Stomach (tissue), 9 donors: ENCODE results near the gene RBM47. TPM values are rescaled to one million over a fixed set of nuclear protein-coding genes. Genes with fewer than 3 reads are reported as not detected.
"Not testable (repeated sequence)": the region's sequence is repeated elsewhere in the genome, so short reads cannot be mapped to it uniquely, and the experiment has no call there.

Source experiments
- DNase-seq, 2 donors: peaks; one replicate each; pipeline versions ENCODE4 v3.0.0 to v3.0.0-alpha.2; 2013 to 2019
- H3K27ac ChIP-seq, 5 donors: fragments of 200-600 bp in 4 of 5; sonication (generic) in 4 of 5; one replicate each; pipeline ENCODE4 v1.5.1; 2013 to 2019; ENCODE audit warnings: mild to moderate bottlenecking in 1 of 5, moderate library complexity in 1 of 5
- H3K27me3 ChIP-seq, 3 donors: fragments of 200-600 bp; sonication (generic); one replicate each; pipeline ENCODE4 v1.5.1; 2017 to 2019; ENCODE audit warnings: mixed run types in 1 of 3
- H3K36me3 ChIP-seq, 4 donors: fragments of 200-600 bp; sonication (generic); 1 replicate in 3 of 4; 2 replicates in 1 of 4; pipeline ENCODE4 v1.5.1; 2016 to 2019
- H3K4me1 ChIP-seq, 4 donors: fragments of 200-600 bp; sonication (generic); one replicate each; pipeline ENCODE4 v1.5.1; 2016 to 2019
- H3K4me3 ChIP-seq, 4 donors: fragments of 200-600 bp; sonication (generic) in 3 of 4; one replicate each; pipeline ENCODE4 v1.5.1; 2016 to 2019; ENCODE audit warnings: mild to moderate bottlenecking in 1 of 4
- H3K9me3 ChIP-seq, 4 donors: fragments of 200-600 bp; sonication (generic); one replicate each; pipeline ENCODE4 v1.5.1; 2016 to 2019
- CTCF ChIP-seq, 7 experiments: fragments of 450-650 bp in 4 of 7; fragments of 200-600 bp in 3 of 7; sonication (generic) in 3 of 7; IDR thresholded peaks; one replicate each; pipeline ENCODE4 v1.5.1; 2016 to 2019; ENCODE audit warnings: antibody characterized with exemption in 7 of 7, control low read depth in 2 of 7, mild to moderate bottlenecking in 1 of 7
- EP300 ChIP-seq: sonication (generic); formaldehyde crosslinking; IDR thresholded peaks from one replicate; pipeline ENCODE4 v1.6.1; 2017; ENCODE audit warnings: antibody characterized with exemption
- POLR2A ChIP-seq, 4 donors: fragments of 450-650 bp; IDR thresholded peaks; one replicate each; pipeline ENCODE4 v1.6.1; 2016; ENCODE audit warnings: antibody characterized with exemption in 4 of 4, control low read depth in 2 of 4, mild to moderate bottlenecking in 1 of 4, moderate library complexity in 1 of 4
- POLR2AphosphoS5 ChIP-seq, 3 donors: sonication (generic); formaldehyde crosslinking; IDR thresholded peaks; one replicate each; pipeline ENCODE4 v1.6.1; 2016; ENCODE audit warnings: antibody characterized with exemption in 3 of 3
- WGBS, 5 donors: extraction: QIAGEN DNeasy Blood & Tissue Kit in 3 of 5; methylation state at CpG; one replicate each; pipeline versions ENCODE4 v1.1.5 to v1.1.7; 2013 to 2018; 5-methylcytosine and 5-hydroxymethylcytosine counted together
- intact Hi-C: fragments of 100-400 bp; cut with DNase I; formaldehyde crosslinking; loops from one replicate; pipeline ENCODE4 v1.15.1; 2023; ENCODE audit warnings: low total_unique reads
- polyA plus RNA-seq, 3 donors: library from polyadenylated mRNA; stranded (reverse); fragments of 200-250 nt; gene quantifications; one replicate each; pipeline ENCODE4 v1.2.3, GENCODE V29; 2013
- total RNA-seq, 5 donors: library from RNA; depleted of rRNA; stranded (reverse); fragments of >200 nt; gene quantifications; one replicate each; pipeline versions ENCODE4 v1.1.0 to v1.2.3, GENCODE V29; 2014 to 2016
- donor health status: healthy with polysubstance abuse.
- donor health status: Bipolar disorder and iron deficiency.
- donor health status: healthy.

RBM47 gene
- total and polyA plus RNA-seq, 8 donors, result 18.5 to 448 (median 160) TPM

GRCh38 chr4:40432504-40432903 is 197.2 kb downstream of the RBM47 start:
- intact Hi-C loops, result no loop called here
- H3K36me3 ChIP-seq, result peaks cover 5 to 80% (median 54%) of the 10 kb centered on the region in 4 donors
- no peak for DNase-seq
- H3K27me3 ChIP-seq, result no peaks in the 10 kb centered on the region
- no peak for TF ChIP-seq CTCF (IDR thresholded peaks at IDR 0.05)
- no peak for TF ChIP-seq EP300
- TF ChIP-seq POLR2A (IDR thresholded peaks at IDR 0.05), result no peak
- TF ChIP-seq POLR2AphosphoS5 (IDR thresholded peaks at IDR 0.05), result no peak
- H3K27ac ChIP-seq, result no peak overlapping the region
- 95 to 98% (median 97%) methylated on average over 10 of the region's 10 CpGs for WGBS, 5 donors
- H3K4me1 ChIP-seq, result peaks cover 0 to 5% (median 0%) of the 10 kb centered on the region in 4 donors
- H3K4me3 ChIP-seq, result no peak overlapping the region
- H3K9me3 ChIP-seq, result no peaks in the 10 kb centered on the region

GRCh38 chr4:40427871-40428270 is 201.8 kb downstream of the RBM47 start:
- H3K27me3 ChIP-seq, H3K27ac ChIP-seq, H3K4me3 ChIP-seq, DNase-seq, H3K9me3 ChIP-seq, intact Hi-C loops: not testable (repeated sequence)
- Histone ChIP-seq H3K36me3 (peaks cover 8 to 77% (median 54%) of the 10 kb centered on the region in 4 donors), H3K4me1 (peaks cover 0 to 11% (median 0%) of the 10 kb centered on the region in 4 donors)
- 90 to 99% (median 95%) methylated on average over 4 of the region's 4 CpGs for WGBS, 5 donors

- H3K4me1 ChIP-seq, result peaks cover 0 to 11% (median 0%) of the 10 kb centered on the region in 4 donors
- H3K27me3 ChIP-seq, result no peaks in the 10 kb centered on the region
- H3K4me3 ChIP-seq, result no peak overlapping the region
- WGBS, 5 donors, result 66 to 85% (median 77%) methylated on average over 3 of the region's 3 CpGs
- no peak for DNase-seq
- H3K9me3 ChIP-seq, result no peaks in the 10 kb centered on the region
- no peak for TF ChIP-seq EP300
- no peak for TF ChIP-seq POLR2A (IDR thresholded peaks at IDR 0.05)
- TF ChIP-seq POLR2AphosphoS5 (IDR thresholded peaks at IDR 0.05), result no peak
- no peak for TF ChIP-seq CTCF (IDR thresholded peaks at IDR 0.05)
- intact Hi-C loops, result no loop called here
- peaks cover 8 to 79% (median 51%) of the 10 kb centered on the region in 4 donors for H3K36me3 ChIP-seq
- no peak overlapping the region for H3K27ac ChIP-seq
Observed at GRCh38 chr4:40427128-40427527, 202.5 kb downstream of the RBM47 start.

GRCh38 chr4:40425799-40426574 is 203.7 kb downstream of the RBM47 start:
- peaks cover 8 to 72% (median 43%) of the 10 kb centered on the region in 4 donors for H3K36me3 ChIP-seq
- WGBS, 5 donors, result 87 to 94% (median 93%) methylated on average over 24 of the region's 24 CpGs
- H3K27me3 ChIP-seq, result no peaks in the 10 kb centered on the region
- no peak for DNase-seq
- H3K9me3 ChIP-seq, result no peaks in the 10 kb centered on the region
- intact Hi-C loops, result no loop called here
- no peak for TF ChIP-seq POLR2A (IDR thresholded peaks at IDR 0.05)
- TF ChIP-seq CTCF (IDR thresholded peaks at IDR 0.05), result no peak
- no peak for TF ChIP-seq EP300
- peaks cover 0 to 11% (median 0%) of the 10 kb centered on the region in 4 donors for H3K4me1 ChIP-seq
- H3K4me3 ChIP-seq, result no peak overlapping the region
- H3K27ac ChIP-seq, result no peak overlapping the region

GRCh38 chr4:40423735-40424134 is 205.9 kb downstream of the RBM47 start:
- Histone ChIP-seq H3K27ac (no peak overlapping the region), H3K4me1 (peaks cover 0 to 25% (median 7%) of the 10 kb centered on the region in 4 donors), H3K36me3 (peaks cover 5 to 50% (median 30%) of the 10 kb centered on the region in 4 donors), H3K9me3 (no peaks in the 10 kb centered on the region), H3K4me3 (no peak overlapping the region), H3K27me3 (no peaks in the 10 kb centered on the region)
- TF ChIP-seq CTCF (IDR thresholded peaks at IDR 0.05), result no peak
- TF ChIP-seq EP300, result no peak
- TF ChIP-seq POLR2AphosphoS5 (IDR thresholded peaks at IDR 0.05), result no peak
- TF ChIP-seq POLR2A (IDR thresholded peaks at IDR 0.05), result no peak
- DNase-seq, result no peak
- intact Hi-C loops, result no loop called here
- 91 to 94% (median 92%) methylated on average over 3 of the region's 3 CpGs for WGBS, 5 donors
